ENCODE results near the gene PPP2R2D. TPM values are rescaled to one million over a fixed set of nuclear protein-coding genes. Genes with fewer than 3 reads are reported as not detected.

Gene PPP2R2D
- total RNA-seq, 1 experiment from 2014 or later, result 35.3 TPM

DNA sequence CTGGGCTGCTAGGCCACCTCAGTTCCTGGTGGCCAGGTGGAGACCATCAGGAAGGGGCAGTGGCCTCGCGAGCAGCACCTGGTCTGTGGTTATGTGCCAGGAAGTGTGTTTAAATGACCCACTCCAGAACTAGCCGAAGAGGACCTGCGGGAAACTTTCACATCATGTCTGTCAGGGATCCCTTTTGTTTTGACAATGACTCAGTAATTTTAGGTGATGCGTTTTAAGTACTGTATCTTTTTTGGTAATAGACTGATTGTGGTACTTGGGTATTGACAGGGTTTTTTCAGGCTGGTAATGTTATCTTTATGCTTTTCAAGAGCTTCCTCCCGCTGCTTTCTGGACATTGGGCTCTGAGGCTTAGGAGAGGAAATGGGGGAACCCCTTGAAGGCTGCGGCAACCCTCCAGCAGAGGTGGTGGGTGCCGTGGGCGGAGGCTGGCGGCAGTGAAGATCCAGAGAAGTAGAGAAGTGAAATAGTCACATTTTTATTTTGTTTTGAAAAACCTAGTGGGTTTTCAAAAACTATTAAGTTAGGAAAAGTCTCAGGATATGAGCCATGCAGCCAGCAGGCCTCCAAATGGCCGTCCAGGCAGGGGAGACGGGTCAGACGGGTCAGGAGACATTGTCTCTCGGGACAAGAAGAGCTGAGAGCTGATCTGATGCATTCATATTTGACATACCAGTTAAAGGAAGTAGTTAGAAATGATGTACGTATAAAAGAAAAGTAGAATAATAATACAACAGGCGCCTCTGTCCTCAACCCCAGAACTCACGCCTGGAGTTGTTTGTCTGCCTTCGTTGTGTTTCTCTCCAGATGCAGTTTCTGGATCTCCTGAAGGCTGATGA, 27.7 kb downstream of the PPP2R2D start:
- no peak for DNase-seq (ENCODE audit: low read depth)

DNA sequence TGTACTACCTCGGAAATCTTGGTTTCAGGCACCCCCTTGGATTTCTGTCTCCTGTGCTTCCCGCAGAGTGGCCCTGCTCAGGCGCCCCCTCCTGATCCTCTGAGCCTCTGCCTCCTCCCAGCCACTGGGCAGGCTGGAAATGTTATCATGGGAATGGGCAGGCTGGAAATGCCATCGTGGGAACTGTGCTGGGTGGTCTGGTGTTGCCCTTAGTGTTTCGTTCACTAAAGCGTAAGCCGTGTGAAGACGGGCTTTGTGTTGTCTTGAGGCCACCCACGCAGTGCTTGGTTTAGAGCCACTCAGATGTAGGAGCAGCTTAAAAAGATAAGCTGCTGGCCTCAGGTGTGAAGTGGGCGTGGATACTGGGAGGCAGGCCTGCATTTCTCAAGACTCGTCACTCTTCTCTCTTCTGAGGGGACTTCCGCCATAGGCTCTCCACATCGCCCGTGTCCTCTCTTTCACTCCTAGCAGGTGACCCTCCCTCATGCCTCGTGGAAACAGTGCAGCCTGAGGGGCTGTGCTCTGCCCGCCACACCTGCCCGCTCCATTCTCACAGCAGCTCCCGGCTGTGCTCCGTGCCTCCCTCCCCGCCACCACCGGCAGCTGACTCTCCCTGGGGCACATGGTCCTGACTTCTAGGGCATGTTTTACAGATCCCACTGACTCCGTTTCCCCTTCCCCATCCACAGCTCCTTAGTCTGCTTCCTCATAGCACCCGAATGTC, 28.5 kb downstream of the PPP2R2D start:
- DNase-seq (ENCODE audit: low read depth), result no peak

DNA sequence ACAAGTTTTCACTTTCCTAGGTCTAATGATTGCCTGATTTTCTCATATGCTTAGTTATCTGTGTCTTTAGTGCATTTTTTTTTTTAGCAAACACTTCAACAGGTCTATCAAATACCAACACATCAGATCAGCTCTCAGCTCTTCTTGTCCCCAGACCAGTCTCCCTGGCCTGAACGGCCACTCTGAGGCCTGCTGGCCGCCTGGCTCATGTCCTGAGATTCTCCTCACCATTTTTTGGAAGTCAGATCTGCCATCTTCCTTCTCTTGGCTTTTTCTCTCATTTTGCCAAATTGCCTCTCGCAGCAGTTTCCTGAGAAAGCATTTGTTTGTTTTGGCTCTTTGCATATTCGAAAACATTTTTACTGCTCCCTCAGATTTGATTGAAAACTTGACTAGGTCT, 29.3 kb downstream of the PPP2R2D start:
- DNase-seq (ENCODE audit: low read depth), result no peak

DNA sequence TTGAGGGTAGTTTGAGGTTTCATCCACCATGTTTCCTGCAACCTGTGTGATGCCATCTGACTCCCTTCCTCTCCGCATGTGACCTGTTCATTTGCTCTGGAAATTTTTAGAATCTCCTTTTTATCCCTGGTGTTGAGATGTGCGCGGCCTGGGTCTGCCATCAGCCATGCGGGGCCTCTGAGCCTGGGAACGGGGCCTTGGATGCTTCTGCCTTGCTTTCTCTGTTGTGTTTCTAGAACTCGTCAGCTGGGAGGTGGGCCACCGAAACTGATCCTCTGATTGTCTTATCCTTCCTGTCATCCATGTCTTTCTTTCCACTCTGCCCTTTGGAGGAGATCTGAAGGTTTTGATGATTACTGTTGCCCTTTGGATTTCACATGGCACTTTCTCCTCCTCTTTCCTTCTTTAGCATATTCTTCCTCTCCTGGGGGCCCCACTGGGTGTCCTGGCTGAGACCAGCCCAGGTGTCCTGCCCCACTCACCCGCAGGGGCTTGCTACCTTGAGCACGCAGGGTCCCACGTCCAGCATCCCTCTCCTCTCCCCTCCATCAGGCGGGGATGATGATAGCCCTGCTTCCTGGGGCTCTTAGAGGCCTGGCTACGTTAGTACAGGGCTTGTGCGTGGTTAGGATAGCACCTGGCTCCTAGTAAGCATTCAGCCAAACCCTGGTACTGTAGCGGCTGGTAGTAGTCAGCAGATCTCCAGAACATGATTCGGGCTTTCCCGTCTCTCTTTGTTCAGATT, 29.9 kb downstream of the PPP2R2D start:
- DNase-seq (ENCODE audit: low read depth), result no peak

DNA sequence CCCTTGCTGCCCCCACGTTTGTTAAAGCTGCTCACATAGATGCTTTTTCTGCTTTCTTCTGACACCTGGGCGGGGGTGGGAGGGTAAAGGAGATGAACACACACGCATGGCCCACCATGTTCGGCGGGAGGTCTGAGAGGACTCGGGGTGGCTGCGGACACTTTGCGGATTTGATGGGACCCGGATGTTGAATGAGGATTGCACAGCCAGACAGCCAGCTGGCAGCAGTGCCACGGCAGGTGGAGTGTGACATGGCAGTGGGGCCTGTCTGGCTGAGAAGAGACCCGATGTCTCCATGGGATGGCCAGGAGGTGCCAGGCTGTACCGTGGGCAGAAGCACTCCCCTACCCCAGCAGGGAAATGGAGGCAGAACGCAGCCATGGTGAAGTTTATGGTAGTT, 31.2 kb downstream of the PPP2R2D start:
- DNase-seq (ENCODE audit: low read depth), result no peak

DNA sequence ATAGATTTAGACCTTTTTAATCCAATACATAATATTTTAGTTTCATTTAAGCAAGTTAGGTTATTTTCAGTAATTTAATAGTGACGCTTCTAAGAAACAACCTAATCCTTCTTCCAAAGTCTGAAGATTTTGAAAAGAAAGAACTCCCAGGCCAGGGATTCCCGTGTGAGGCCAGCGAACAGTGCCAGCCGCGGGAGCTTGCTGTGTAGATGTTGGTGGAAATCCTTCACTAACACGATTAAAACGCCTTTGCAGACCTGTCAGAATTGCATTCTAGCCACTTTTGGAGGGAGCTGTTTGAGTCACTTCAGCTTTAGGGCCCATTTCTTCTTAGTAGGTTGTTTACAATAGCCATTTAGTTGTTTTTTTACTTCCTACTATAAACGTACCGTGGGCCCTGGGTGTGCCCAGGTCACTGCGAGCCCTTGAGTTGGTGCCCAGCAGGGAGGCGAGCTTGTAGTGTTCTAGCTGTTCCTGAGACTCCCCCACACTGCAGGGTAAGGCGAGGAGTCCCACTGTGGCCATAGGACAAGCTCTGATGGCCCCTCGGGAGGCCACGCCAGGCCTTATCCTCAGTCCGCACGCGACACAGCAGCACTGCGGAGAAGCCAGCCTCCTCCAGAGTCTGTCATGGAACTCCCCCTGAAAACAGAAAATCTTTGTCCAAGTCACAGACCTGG, 32.3 kb downstream of the PPP2R2D start:
- DNase-seq (ENCODE audit: low read depth), result no peak

DNA sequence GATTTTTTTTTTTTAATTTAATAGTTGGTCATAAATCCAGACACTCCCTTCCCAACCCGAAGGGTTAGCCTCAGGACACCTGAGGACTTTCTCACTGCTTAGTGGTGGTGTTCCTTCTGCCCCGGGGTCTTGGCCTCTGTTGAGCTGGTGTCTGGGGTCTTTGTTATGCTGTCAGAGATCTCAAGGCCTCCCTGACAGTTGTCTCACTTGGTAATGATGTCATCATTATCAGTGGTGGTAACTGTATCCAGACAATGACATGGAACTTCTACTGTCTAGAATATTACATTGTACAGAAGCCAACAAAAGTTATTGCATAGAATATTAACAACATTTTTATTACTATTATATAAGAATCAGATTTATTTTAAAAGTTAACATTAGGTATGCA, 32.9 kb downstream of the PPP2R2D start:
- DNase-seq (ENCODE audit: low read depth), result no peak

DNA sequence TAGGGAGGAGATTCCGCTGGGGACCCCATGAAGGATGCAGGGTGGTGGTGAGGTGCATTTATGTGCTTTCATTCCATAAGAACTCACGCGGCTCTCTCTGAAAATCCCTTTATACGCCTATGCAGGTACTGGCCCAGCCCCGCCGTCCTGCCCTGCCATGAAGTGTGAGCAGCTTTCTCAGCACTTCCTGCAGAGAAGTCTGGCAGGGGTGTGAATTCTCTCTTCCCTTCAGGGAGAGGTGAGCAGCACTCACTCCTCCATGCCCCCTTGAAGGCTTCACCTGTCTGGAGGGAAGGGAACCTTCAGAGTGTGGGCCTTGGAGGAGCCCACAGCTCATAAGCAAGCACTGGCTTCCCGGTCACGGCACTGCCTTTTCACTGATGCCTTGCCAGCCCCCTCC, 34.0 kb downstream of the PPP2R2D start:
- DNase-seq (ENCODE audit: low read depth), result no peak

DNA sequence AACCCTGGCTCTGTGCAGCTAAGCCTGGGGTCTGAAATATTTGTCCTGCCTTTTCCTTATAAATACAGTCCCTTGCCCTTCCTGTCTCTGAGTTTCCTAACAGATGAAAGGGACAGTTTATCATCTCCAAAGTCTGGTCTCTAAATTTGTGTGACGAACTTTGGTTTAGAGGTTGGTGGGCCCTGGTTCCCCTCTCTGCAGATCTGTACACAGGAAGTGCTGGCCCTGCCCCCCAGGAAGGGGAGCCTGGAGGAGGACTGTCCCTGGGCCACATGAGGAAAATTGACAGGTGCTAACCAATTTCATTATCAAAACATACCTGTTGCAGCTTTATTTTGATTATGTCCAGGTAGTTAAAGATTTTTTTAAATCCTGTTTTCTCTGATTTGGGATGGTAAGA, 34.5 kb downstream of the PPP2R2D start:
- no peak for DNase-seq (ENCODE audit: low read depth)

DNA sequence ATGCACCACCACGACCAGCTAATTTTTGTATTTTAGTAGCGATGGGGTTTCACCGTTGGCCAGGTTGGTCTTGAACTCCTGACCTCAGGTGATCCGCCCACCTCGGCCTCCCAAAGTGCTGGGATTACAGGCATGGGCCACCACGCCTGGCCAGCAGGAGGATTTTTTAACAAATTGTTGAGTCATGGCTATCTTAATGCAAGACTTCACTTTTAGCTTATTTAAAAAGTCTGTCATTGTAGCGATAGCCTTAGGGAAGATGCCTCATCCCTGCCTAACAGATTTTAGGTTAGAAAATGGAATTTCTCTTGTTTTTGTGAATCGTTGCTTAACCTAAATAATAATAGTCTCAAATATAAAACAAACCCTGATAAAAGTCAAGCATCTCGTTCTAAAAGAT, 35.5 kb downstream of the PPP2R2D start:
- peak; percentile 3 for DNase-seq (ENCODE audit: low read depth)

DNA sequence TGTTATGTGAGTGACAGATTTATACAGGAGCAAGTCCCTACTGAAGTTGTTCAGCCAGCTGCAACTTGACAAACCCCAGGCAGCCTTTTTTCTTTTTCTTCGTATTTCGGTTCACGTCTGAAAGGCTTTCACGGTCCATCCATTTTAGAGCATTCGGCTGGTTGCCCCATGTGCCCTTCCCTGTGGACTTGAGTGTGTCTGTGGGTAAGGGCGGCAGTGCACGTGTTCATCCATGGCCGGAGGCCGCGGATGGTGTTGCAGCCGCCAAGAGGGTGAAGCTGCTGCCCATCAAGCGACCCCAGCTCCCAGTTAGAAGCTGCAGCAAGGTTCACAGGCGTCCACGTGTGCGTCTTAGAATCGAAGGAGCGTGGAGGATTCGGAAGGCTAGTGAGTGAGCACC, 35.9 kb downstream of the PPP2R2D start:
- no peak for DNase-seq (ENCODE audit: low read depth)

DNA sequence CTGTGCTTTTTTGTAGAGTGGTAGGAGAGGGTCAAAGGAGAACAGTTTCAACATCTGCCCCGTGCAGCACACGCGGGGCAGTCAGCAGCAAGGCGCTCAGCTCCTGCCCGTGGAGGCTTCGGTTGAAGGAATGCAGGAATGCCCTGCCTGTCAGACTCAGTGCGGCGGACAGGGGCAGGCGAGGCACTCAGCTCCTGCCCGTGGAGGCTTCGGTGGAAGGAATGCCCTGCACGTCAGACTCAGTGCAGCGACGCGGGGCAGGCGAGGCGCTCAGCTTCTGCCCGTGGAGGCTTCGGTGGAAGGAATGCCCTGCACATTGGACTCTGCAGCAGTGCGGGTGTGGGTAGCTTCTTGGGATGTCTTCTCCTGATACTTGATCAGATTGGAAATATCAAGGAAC, 37.0 kb downstream of the PPP2R2D start:
- DNase-seq (ENCODE audit: low read depth), result no peak

DNA sequence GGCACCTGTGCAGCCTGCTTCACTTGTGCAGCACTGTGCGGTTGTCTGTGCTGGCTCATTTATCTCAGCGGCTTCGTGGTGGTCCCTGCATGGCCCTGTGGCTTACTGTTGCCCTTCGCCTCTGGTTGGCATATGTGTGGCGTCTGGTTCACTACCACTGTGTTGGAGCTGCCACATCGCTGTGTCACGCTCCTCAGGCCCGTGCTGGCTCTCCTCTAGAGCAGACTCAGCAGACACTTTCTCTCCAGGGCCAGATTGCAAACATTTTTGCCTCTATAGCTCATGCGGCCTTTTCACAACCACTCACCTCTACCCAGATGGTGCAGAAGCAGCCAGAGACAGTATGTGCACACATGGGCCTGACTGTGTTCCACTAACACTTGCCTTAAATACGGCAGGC, 37.9 kb downstream of the PPP2R2D start:
- no peak for DNase-seq (ENCODE audit: low read depth)

DNA sequence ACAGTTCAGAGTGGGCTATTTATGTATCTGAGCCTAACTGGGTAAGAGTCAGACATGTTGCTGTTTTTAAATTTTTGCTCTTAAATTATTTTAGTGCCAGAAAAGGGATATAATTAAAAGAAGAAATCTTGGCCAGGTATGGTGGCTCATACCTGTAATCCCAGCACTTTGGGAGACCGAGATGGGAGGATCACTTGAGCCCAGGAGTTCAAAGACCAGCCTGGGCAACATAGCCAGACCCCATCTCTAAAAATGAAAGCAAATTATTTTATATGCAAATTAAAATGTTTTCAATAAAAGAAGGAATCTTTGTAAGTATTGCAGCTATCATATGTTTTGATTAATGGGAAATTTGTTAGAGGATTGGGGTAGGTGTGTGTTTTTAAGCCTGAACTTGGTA, 41.6 kb downstream of the PPP2R2D start:
- DNase-seq (ENCODE audit: low read depth), result no peak

DNA sequence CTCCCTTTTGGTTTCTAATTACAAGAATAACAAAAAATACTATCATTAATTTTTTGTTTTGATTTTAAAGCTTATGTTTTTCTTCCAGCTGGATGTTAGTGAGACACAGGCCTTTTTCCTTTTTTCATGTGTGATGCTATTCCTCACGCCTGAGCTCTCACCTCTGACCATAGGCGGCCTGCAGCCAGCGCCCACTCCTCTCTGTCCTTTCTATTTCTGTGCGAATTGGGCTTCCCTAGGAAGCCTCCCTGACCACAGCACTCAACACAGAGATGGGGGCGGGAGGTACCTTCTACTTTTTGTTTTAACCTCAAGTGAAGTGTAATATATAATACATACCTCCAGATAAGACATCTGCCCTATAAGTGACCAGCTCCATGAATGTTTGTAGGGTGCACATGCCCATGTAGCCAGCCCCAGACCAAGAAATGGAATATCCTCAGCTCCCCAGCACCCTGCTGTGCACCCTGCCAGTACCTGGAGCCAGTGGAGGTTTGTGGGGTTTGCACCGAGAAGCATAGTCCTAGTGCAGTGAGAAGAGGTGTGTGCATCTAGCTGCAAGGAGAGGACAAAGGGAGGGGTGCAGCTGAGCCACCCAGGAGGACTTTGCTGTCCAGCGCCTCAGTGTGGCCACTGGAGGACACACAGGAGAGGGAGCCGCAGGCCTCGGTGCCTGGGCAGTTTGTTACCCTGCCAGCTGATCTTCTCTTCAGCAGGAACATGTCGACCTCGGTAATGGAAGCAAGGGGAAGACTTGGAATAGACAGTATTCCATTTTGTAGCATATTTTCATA, 42.4 kb downstream of the PPP2R2D start:
- DNase-seq (ENCODE audit: low read depth), result no peak

DNA sequence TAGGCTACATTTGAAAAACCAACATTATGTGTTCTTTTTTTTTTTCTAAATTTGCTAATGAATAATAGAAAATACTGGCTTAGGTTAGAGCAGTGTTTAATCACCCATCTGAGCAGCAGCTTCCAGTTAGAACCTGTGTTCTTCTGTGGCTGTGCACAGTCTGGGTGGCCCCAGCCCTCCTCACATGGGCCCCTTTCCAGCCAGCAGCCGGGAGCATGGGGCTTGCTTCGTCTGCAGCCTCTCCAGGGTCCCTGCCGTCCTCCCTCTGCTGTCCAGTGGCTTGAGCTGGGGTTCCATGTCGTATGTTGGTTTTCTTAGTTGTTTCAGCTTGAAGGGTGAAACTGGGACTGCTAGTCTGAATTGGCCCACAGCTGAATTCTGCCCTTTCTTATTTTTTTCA, 43.6 kb downstream of the PPP2R2D start:
- no peak for DNase-seq (ENCODE audit: low read depth)

DNA sequence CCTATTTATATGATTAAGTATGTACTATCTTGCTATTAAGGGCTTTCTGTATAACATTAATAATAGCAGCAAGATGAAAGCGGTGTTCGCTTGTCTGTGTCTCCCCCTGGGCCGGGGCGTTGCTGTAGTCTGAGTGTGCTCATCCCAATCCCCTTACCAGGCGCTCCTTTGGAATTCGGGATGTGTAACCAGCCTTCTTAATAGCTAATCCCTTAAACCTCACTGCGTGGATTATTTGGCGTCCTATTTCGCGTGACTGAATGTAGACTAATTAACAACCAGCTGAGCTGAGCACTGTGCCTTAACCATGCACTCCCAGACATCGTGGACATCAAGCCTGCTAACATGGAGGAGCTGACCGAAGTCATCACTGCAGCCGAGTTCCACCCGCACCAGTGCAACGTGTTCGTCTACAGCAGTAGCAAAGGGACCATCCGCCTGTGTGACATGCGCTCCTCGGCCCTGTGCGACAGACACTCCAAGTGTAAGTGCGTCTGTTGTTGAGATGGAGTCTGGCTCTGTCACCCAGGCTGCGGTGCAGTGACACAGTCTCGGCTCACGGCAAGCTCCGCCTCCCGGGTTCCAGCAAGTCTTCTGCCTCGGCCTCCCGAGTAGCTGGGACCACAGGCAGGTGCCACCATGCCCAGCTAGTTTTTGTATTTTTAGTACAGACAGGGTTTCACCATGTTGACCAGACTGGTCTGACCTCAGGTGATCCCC, 44.3 kb downstream of the PPP2R2D start:
- DNase-seq (ENCODE audit: low read depth), result no peak

DNA sequence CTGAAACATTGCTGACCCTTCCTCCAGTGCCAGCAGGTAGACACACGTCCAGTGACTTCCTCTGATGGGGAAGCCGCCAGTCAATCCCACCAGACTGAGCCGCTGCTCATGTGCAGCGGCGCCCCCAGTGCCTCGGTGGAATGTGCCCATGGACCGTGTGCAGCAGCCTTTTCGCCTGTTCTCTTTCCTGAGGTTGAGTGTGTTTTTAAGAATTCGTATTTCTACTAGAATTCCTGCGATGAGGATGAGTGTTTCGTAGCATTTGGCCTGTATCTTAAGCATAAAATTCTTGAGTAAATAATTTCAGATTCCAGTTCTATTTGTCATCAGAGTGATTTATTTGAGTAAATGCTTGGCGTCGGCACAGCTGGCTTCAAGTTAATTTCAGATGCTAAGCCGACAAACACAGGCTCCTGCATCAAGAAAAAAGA, 45.5 kb downstream of the PPP2R2D start:
- DNase-seq (ENCODE audit: low read depth), result peak; percentile 64

DNA sequence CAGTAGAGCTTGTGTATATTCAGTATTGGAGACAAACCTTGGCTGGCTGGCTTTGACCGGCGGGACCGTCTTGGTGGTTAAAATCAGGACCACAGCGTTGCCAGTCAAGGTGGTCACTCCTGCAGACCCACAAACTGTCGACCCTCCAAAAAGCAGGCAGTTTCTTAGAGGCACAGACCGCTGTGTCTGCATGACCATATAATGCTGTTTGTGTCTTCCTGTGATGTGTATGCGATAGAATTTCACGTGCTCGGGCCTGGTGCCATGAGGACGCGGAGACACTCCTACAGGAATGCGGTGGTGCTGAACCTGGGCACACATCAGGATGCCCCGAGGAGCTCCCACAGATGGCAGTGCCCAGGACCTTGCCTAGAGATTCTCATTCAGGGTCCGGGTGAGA, 46.1 kb downstream of the PPP2R2D start:
- no peak for DNase-seq (ENCODE audit: low read depth)

DNA sequence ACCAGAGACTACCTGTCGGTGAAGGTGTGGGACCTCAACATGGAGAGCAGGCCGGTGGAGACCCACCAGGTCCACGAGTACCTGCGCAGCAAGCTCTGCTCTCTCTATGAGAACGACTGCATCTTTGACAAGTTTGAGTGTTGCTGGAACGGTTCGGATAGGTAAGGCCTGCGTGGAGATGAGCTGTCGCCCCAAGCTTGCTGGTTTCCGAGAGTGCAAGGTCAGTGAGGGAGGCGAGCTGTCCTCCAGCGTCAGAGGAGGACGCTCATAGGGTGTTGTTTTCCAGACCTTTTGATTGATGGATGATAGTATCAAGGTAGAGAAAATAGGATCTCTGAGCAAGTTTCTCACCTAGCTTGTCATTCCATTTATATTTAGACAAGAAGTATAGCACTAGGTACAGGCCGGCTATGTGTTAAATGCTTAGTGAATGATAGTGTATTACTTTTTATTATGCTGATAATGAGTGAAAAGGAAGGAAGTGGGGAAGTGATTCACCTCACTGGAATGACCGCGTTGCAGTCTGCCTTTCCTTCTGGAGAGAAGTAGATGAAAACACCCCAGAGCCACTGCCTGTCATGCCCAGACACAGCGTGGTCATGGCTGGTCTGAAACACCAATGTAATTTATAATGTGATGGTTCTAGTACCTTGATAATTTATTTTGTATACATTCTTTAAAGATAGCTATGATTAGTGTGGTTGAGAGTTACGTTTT, 47.0 kb downstream of the PPP2R2D start:
- DNase-seq (ENCODE audit: low read depth), result peak; percentile 80
